Measurements from ENCODE around the gene PAX6. TPM values are rescaled to one million over a fixed set of nuclear protein-coding genes. Genes with fewer than 3 reads are reported as not detected.

The PAX6 gene
- total and polyA plus RNA-seq, 2 of the 13 experiments (the other 11 are each of a cell fraction or from before 2014, with no cell fraction given): 0.15 to 1.1 TPM

GRCh38 chr11:31809857-31810778, 1.0 kb downstream of the PAX6 start:
- Histone ChIP-seq H3K9me3 (ENCODE audit: low read length) (no peaks in the 10 kb centered on the region), H2AFZ (ENCODE audit: low read length) (no peak overlapping the region), H3K4me3 (replicated peaks in 1 of 3; ENCODE audit: insufficient read depth in 1 of 3, low read depth in 2 of 3, low read length in 3 of 3) (peak overlapping the region; percentile 47 to 61 (median 54); a peak in 4 of 6 replicates), H3K4me1 (ENCODE audit: insufficient read depth, low read length) (peaks cover 51% of the 10 kb centered on the region), H3K4me2 (ENCODE audit: low read depth, low read length) (peak overlapping the region; percentile 89), H3K27me3 (ENCODE audit: control insufficient read depth in 1 of 2, insufficient read depth in 2 of 2, low read length in 2 of 2) (peaks cover 26 to 79% of the 10 kb centered on the region in 2 experiments; a peak in 4 of 5 replicates), H3K36me3 (replicated peaks in 1 of 2; ENCODE audit: control insufficient read depth in 1 of 2, insufficient read depth in 2 of 2, low read length in 2 of 2) (no peaks in the 10 kb centered on the region), H3K79me2 (ENCODE audit: insufficient read depth, low read length) (no peaks in the 10 kb centered on the region), H3K27ac (ENCODE audit: extremely low read length, insufficient read depth, low read length) (no peak overlapping the region), H4K20me1 (ENCODE audit: insufficient read depth, low read length) (peaks cover 6% of the 10 kb centered on the region; the same call in 1 of the 2 replicates), H3K9ac (ENCODE audit: insufficient read depth, low read depth, low read length) (no peak overlapping the region)
- WGBS (ENCODE audit: low lambda C conversion rate): 9% methylated on average over 13 of the region's 91 CpGs
- POLR2A ChIA-PET: no interaction called here
- DNase-seq (ENCODE audit: low spot score): no peak
- no TSS peak for BruUV-seq (replicated peaks)
- in situ Hi-C loops (cut with HindIII; ENCODE audit: extremely low pct_ligation_motif_present, low pct_unique_long_range_greater_than_20kb): no loop called here
- ATAC-seq: peak; percentile 63
- no peak for FAIRE-seq
- intact Hi-C loops (cut with micrococcal nuclease; ENCODE audit: unreplicated experiment): loop anchor here (5.0 to 10.0 kb wide), 2 partner anchors 62 to 305 kb away; partner anchors contain the start of genes ELP4 and IMMP1L
- CTCF ChIA-PET (ENCODE audit: low intra/inter-chr PET ratio, low total read pairs): no interaction called here
- TF ChIP-seq ZNF652 (CRISPR knock-in tag; IDR thresholded peaks at IDR 0.05; ENCODE audit: borderline replicate concordance, low read depth) (no peak), PLRG1 (conservative IDR thresholded peaks at IDR 0.05) (no peak), CCAR2 (optimal IDR thresholded peaks at IDR 0.05; ENCODE audit: low read depth, low read length) (no peak), ARNTL (CRISPR knock-in tag; IDR thresholded peaks at IDR 0.05) (no peak), LCORL (IDR thresholded peaks at IDR 0.05) (no peak), LCORL (CRISPR knock-in tag; IDR thresholded peaks at IDR 0.05) (peak; percentile 48; the same call in 1 of the 2 replicates), ZMAT5 (CRISPR knock-in tag; IDR thresholded peaks at IDR 0.05; ENCODE audit: borderline replicate concordance, low read depth) (no peak), SRY (CRISPR knock-in tag; IDR thresholded peaks at IDR 0.05) (no peak), SP5 (CRISPR knock-in tag; IDR thresholded peaks at IDR 0.05; ENCODE audit: borderline replicate concordance, low read depth) (no peak), THAP9 (CRISPR knock-in tag; IDR thresholded peaks at IDR 0.05; ENCODE audit: borderline replicate concordance) (no peak), KDM4B (CRISPR knock-in tag; IDR thresholded peaks at IDR 0.05) (no peak), ZMYM4 (CRISPR knock-in tag; IDR thresholded peaks at IDR 0.05) (no peak), ZNF362 (CRISPR knock-in tag; IDR thresholded peaks at IDR 0.05; ENCODE audit: borderline replicate concordance) (no peak), TBL1XR1 (IDR thresholded peaks at IDR 0.05; ENCODE audit: borderline replicate concordance, low read length, partially characterized antibody) (no peak), ZNF746 (CRISPR knock-in tag; IDR thresholded peaks at IDR 0.05) (no peak), BRD4 (CRISPR knock-in tag; IDR thresholded peaks at IDR 0.05) (no peak), ZFY (CRISPR knock-in tag; IDR thresholded peaks at IDR 0.05) (no peak; the same call in 1 of the 2 replicates), PTBP1 (IDR thresholded peaks at IDR 0.05; ENCODE audit: low read depth, low read length, poor library complexity, severe bottlenecking) (no peak), ZNF121 (CRISPR knock-in tag; IDR thresholded peaks at IDR 0.05) (no peak), BCL6 (CRISPR knock-in tag; IDR thresholded peaks at IDR 0.05) (peak; percentile 82; the same call in 1 of the 2 replicates), ELF4 (CRISPR knock-in tag; IDR thresholded peaks at IDR 0.05; ENCODE audit: borderline replicate concordance) (no peak), ZNF777 (CRISPR knock-in tag; IDR thresholded peaks at IDR 0.05) (peak; percentile 50; the same call in 1 of the 2 replicates)
